ENCODE data around the gene TEX12.

TEX12 gene

DNA sequence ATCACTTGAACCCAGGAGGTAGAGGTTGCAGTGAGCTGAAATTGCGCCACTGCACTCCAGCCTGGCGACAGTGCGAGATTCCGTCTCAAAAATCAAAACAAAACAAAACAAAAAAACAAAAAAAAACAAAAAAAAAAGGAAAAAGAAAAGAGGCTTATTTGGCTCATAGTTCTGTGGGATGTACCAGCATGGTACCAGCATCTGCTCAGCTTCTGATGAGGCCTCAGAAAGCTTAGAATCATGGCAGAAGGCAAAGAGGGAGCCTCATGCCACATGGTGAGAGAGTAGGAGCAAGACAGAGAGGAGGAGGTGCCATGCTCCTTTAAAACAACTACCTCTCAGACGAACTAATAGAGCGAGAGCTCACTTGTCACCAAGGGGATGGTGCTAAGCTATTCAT lies 48.4 kb downstream of the TEX12 start:
- no peak for DNase-seq

DNA sequence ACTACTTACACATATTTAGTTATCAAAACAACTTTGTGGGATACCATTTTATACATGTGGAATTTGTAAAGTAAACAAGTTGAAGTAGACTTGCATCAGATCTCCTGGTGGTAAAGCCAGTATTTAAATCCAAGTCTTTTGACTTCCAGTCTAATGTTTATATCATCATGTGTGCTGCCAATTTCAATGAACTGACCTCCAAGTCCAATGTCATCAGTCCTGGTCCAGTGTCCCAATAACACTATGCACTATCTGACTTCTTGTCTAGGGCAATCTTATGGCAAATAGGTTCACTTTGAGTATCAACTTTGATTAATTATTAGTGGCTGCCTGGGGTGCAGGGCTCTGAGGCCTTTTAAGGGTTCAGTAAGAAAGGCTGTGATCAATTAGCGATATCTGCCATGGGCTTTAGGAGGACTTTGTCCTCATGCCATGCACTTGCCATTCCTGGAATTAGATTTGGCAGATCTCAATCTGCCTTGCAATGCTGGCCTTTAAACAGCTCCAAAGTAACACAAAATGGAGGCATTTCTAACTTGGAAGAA lies 49.5 kb downstream of the TEX12 start:
- no peak for DNase-seq

DNA sequence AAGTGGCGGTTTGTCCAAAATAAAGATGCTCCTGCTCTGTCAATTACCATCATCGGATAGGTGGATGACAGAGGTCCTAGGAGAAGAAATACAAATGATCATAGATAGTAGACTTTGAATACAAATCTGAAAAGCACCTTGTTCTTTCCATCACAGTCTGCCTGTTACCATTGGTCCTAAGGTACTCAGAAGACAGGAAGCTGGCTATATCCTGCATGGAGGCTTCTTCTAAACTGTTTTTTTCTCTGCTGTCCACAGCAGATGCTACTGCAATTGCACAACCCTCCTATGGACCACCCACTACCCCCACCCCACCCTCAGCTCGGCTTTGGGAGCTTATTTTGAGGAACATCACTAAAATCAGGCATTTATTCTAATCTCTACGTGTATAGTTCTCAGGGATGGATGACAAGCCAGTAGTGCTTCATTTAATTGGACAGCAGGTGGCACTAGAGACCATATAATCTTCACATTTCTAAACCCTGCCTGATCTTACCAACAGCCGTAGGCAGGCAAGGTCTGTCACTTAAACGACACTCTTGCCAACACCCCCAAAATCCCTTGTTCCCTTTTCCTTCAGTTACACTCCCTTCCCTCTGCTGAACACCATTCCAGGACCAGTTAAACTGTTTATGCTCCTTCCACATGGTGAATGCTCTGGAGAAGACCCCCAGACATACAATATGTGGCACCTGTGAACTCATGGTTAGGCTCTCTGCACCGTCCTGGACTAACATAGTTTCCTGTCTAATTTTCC lies 52.5 kb downstream of the TEX12 start:
- DNase-seq: peak; percentile 64

DNA sequence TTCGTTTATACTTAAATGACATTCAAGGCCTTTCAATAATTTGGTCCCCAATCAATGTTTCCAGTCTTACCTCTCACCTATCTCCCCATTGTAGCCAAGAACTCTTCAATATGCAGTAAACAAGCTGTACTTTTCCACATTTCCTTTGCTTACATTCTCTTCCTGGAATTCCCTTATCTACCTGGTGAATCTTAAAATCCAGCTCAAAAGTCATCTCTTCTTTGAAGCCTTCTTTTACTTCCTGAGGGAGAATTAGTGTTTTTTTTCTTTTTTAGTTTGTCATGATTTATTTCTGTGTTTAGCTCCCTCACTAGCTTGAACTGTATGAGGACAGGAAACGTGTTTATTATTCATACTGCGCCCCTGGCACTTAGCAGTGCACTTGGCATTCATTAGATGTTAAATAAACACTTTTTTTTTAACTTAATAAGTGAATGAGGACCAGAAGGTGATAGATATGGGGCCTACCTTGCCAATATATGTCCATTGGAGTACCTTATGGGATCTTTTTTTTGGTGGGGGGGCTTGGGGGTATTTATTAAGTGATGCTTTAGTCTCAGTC lies 54.2 kb downstream of the TEX12 start:
- DNase-seq: peak; percentile 10
